Transverse colon (tissue), 4 donors: ENCODE results near the gene RRP1. TPM values are rescaled to one million over a fixed set of nuclear protein-coding genes. Genes with fewer than 3 reads are reported as not detected.

Experiments
- DNase-seq: peaks from one replicate; pipeline ENCODE4 v3.0.0-alpha.2; 2019
- H3K27ac ChIP-seq, 4 donors: fragments of 200-600 bp; sonication (generic); 2 replicates each; pipeline ENCODE4 v1.5.1; 2016 to 2018; ENCODE audit warnings: inconsistent platforms in 4 of 4
- H3K27me3 ChIP-seq: fragments of 200-600 bp; sonication (generic); 2 replicates; pipeline ENCODE4 v1.5.1; 2017; ENCODE audit warnings: inconsistent platforms
- H3K36me3 ChIP-seq, 4 donors: fragments of 200-600 bp; sonication (generic); 2 replicates each; pipeline ENCODE4 v1.5.1; 2017 to 2019; ENCODE audit warnings: inconsistent platforms in 4 of 4
- H3K4me1 ChIP-seq, 4 donors: fragments of 200-600 bp; sonication (generic); 2 replicates each; pipeline ENCODE4 v1.5.1; 2017 to 2020; ENCODE audit warnings: inconsistent platforms in 4 of 4
- H3K4me3 ChIP-seq, 4 donors: fragments of 200-600 bp; sonication (generic); 1 replicate in 1 of 4; 2 replicates in 3 of 4; pipeline versions ENCODE4 v1.5.1 to v1.6.1; 2017 to 2019; ENCODE audit warnings: inconsistent platforms in 4 of 4
- H3K9me3 ChIP-seq, 2 donors: fragments of 200-600 bp; sonication (generic); 2 replicates each; pipeline ENCODE4 v1.5.1; 2017 to 2019; ENCODE audit warnings: inconsistent platforms in 2 of 2
- CTCF ChIP-seq, 5 experiments: fragments of 200-600 bp in 3 of 5; fragments of 450-650 bp in 2 of 5; sonication (generic) in 3 of 5; IDR thresholded peaks; 1 replicate in 2 of 5; 2 replicates in 3 of 5; pipeline ENCODE4 v1.5.1; 2016 to 2017; ENCODE audit warnings: antibody characterized with exemption in 5 of 5, inconsistent platforms in 3 of 5, mild to moderate bottlenecking in 2 of 5, moderate library complexity in 1 of 5
- EP300 ChIP-seq: sonication (generic); formaldehyde crosslinking; IDR thresholded peaks from one replicate; pipeline ENCODE4 v1.6.1; 2017; ENCODE audit warnings: antibody characterized with exemption, low read depth
- POLR2A ChIP-seq: fragments of 450-650 bp; IDR thresholded peaks from one replicate; pipeline ENCODE4 v1.6.1; 2016; ENCODE audit warnings: antibody characterized with exemption, mild to moderate bottlenecking, moderate library complexity
- POLR2AphosphoS5 ChIP-seq, 3 donors: sonication (generic); formaldehyde crosslinking; IDR thresholded peaks; one replicate each; pipeline ENCODE4 v1.6.1; 2016; ENCODE audit warnings: antibody characterized with exemption in 3 of 3
- WGBS, 2 donors: methylation state at CpG; one replicate each; pipeline ENCODE4 v1.1.5; 2018; ENCODE audit warnings: low coverage in 1 of 2; 5-methylcytosine and 5-hydroxymethylcytosine counted together
- in situ Hi-C, 4 donors: fragments of 200-750 bp; cut with MboI; loops; one replicate each; pipeline versions ENCODE4 v1.15.0 to v1.15.1; 2017; ENCODE audit warnings: low sequenced_read_pairs in 3 of 4, low pct_ligation_motif_present in 1 of 4, low pct_unique_long_range_greater_than_20kb in 1 of 4
- intact Hi-C: fragments of 100-400 bp; cut with DNase I; formaldehyde crosslinking; loops from one replicate; pipeline ENCODE4 v1.15.1; 2023; ENCODE audit warnings: low total_unique reads
- total RNA-seq, 4 donors: library from RNA; depleted of rRNA; stranded (reverse); fragments of >200 nt; gene quantifications; one replicate each; pipeline ENCODE4 v1.1.0, GENCODE V29; 2016

Gene RRP1
- total RNA-seq, 4 donors from 2014 or later = 5.2 to 26.1 (median 11.1) TPM

GRCh38 chr21:43817157-43818086, 28.0 kb downstream of the RRP1 start:
- WGBS, 2 donors = 81% methylated on average over 26 of the region's 29 CpGs; no CpG with 5 or more reads in 1 of the 2 donors
- intact Hi-C loops = no loop called here
- in situ Hi-C loops = loop anchor here in 2 of 4 donors (25.0 kb wide), 2 partner anchors 120 to 170 kb away; no protein-coding TSS in a partner anchor

GRCh38 chr21:43818685-43819084, 29.3 kb downstream of the RRP1 start:
- DNase-seq = no peak
- no peak overlapping the region for H3K4me3 ChIP-seq
- H3K36me3 ChIP-seq = no peaks in the 10 kb centered on the region
- TF ChIP-seq POLR2A (no peak), CTCF (IDR thresholded peaks at IDR 0.05) (no peak), EP300 (no peak), POLR2AphosphoS5 (IDR thresholded peaks at IDR 0.05) (no peak)
- peaks cover 0 to 9% (median 4%) of the 10 kb centered on the region in 4 donors for H3K4me1 ChIP-seq
- WGBS, 2 donors = 80 to 92% methylated on average over 1 to 3 of the region's 3 CpGs
- H3K9me3 ChIP-seq = no peaks in the 10 kb centered on the region
- H3K27ac ChIP-seq = no peak overlapping the region
- intact Hi-C loops = no loop called here
- in situ Hi-C loops = loop anchor here in 2 of 4 donors (25.0 kb wide), 2 partner anchors 119 to 169 kb away; no protein-coding TSS in a partner anchor
- H3K27me3 ChIP-seq = no peaks in the 10 kb centered on the region

More at GRCh38 chr21:43817157-43818086, 28.0 kb downstream of the RRP1 start:
- Histone ChIP-seq H3K27me3 (no peaks in the 10 kb centered on the region), H3K27ac (no peak overlapping the region), H3K9me3 (no peaks in the 10 kb centered on the region), H3K36me3 (no peaks in the 10 kb centered on the region), H3K4me1 (peaks cover 0 to 16% (median 8%) of the 10 kb centered on the region in 4 donors), H3K4me3 (no peak overlapping the region)
- TF ChIP-seq CTCF (IDR thresholded peaks at IDR 0.05) = no peak
- TF ChIP-seq EP300 = no peak
- no peak for TF ChIP-seq POLR2AphosphoS5 (IDR thresholded peaks at IDR 0.05)
- no peak for DNase-seq

- in situ Hi-C loops (loop anchor here in 2 of 4 donors (25.0 kb wide), 2 partner anchors 118 to 168 kb away; no protein-coding TSS in a partner anchor), intact Hi-C loops (no loop called here)
- Histone ChIP-seq H3K36me3 (no peaks in the 10 kb centered on the region), H3K9me3 (no peaks in the 10 kb centered on the region), H3K4me1 (peaks cover 0 to 8% (median 1%) of the 10 kb centered on the region in 4 donors), H3K27ac (no peak overlapping the region), H3K4me3 (no peak overlapping the region), H3K27me3 (no peaks in the 10 kb centered on the region)
- 90 to 96% methylated on average over 9 to 23 of the region's 25 CpGs for WGBS, 2 donors
- no peak for DNase-seq
- no peak for TF ChIP-seq EP300
- no peak for TF ChIP-seq POLR2A
- no peak for TF ChIP-seq POLR2AphosphoS5 (IDR thresholded peaks at IDR 0.05)
- no peak for TF ChIP-seq CTCF (IDR thresholded peaks at IDR 0.05)
Measured at GRCh38 chr21:43819511-43820405, 30.4 kb downstream of the RRP1 start.
